Measurements from ENCODE around the gene MSI2. TPM values are rescaled to one million over a fixed set of nuclear protein-coding genes. Genes with fewer than 3 reads are reported as not detected.
"Not testable (repeated sequence)": the region's sequence is repeated elsewhere in the genome, so short reads cannot be mapped to it uniquely, and the experiment has no call there.

Gene MSI2
- total RNA-seq, 2 donors from 2014 or later: 112 to 119 TPM

DNA sequence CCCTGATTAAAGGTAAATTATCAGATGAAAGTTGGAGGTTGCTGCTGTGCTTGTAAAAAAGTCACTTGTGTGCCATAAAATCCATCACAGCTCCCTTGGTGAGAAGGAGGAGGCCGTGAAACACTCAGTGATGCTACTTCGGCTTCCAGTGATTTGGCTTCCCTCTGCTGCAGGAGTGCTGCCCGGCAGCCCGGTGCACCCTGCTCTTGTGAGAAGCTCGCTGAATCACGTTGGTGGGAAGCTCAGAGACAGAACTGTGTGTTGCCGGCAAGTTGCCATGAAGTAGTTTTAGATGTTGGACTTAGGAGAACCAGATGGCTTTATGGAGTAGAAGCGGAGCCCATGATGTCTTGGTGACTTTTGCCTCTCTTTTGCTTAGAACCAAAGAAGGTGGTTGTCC is 33.3 kb downstream of the MSI2 start:
- Mint-ChIP-seq H3K4me3 (no peak overlapping the region), H3K36me3 (ENCODE audit: insufficient read depth in 2 of 2) (peaks cover 0 to 1% of the 10 kb centered on the region in 2 donors), H3K4me1 (ENCODE audit: low read depth) (peaks cover 42% of the 10 kb centered on the region), H3K27ac (no peak overlapping the region), H3K9me3 (no peaks in the 10 kb centered on the region), H3K27me3 (ENCODE audit: low read depth) (no peaks in the 10 kb centered on the region)
- DNase-seq: no peak
- no peak for ATAC-seq (replicated peaks in 1 of 2)

DNA sequence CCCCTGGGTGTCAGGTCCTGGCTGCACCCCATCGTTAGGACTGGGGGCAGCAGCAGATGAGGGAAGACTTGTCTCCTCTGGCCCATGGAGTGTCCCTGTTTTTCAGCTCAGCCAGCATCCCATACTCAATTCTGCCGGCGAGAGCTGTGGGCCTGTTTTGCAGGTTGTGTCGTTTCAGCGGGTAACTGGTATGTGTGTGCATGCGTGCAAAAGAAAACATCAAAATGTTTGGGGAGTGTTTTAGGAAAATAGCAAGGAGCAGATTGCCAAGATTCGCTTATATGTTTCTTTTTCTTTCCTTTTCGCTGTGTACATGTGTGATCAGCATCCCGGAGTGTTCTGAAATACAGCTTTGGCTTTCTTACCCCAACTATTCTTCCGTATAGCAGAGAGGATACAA is 34.7 kb downstream of the MSI2 start:
- no peaks in the 10 kb centered on the region for H3K9me3 Mint-ChIP-seq
- H3K4me3 Mint-ChIP-seq: no peak overlapping the region
- H3K27me3 Mint-ChIP-seq (ENCODE audit: low read depth): no peaks in the 10 kb centered on the region
- H3K36me3 Mint-ChIP-seq (ENCODE audit: insufficient read depth in 2 of 2): peaks cover 0 to 1% of the 10 kb centered on the region in 2 donors
- H3K27ac Mint-ChIP-seq: no peak overlapping the region
- no peak for DNase-seq
- ATAC-seq (replicated peaks in 1 of 2): no peak
- H3K4me1 Mint-ChIP-seq (ENCODE audit: low read depth): peaks cover 42% of the 10 kb centered on the region

DNA sequence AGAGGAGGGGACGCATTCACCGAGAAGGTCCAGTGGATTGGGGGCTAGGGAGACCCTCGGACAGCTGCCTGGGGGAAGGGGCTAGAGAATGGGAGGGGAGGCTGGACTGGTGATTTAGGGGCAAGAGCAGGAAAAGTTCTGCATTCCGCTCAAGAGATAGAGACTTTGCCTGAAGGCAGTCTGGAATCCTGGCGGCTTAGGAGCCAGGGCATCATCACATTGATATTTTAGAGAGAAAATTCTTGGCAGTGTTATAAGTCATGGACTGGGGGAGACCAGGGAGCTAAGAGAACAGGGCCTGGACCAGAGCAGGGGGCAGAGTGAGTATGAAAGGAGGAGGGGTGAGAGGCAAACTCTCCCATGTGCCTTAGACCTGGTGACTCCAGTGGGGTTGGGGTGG is 35.8 kb downstream of the MSI2 start:
- H3K27ac Mint-ChIP-seq: no peak overlapping the region

GRCh38 chr17:57293077-57293476 is 36.8 kb downstream of the MSI2 start:
- Mint-ChIP-seq H3K4me3 (no peak overlapping the region), H3K36me3 (ENCODE audit: insufficient read depth in 2 of 2) (peaks cover 5 to 14% of the 10 kb centered on the region in 2 donors), H3K27ac (no peak overlapping the region), H3K4me1 (ENCODE audit: low read depth) (peaks cover 32% of the 10 kb centered on the region), H3K27me3 (ENCODE audit: low read depth) (no peaks in the 10 kb centered on the region), H3K9me3 (peaks cover 0 to 4% of the 10 kb centered on the region in 2 donors)
- DNase-seq (no peak), ATAC-seq (replicated peaks in 1 of 2) (no peak)

More for the DNA sequence above, 35.8 kb downstream of the MSI2 start:
- Mint-ChIP-seq H3K4me3 (no peak overlapping the region), H3K4me1 (ENCODE audit: low read depth) (peaks cover 40% of the 10 kb centered on the region), H3K9me3 (no peaks in the 10 kb centered on the region), H3K36me3 (ENCODE audit: insufficient read depth in 2 of 2) (peaks cover 0 to 5% of the 10 kb centered on the region in 2 donors), H3K27me3 (ENCODE audit: low read depth) (no peaks in the 10 kb centered on the region)
- DNase-seq (no peak), ATAC-seq (replicated peaks in 1 of 2) (no peak)

DNA sequence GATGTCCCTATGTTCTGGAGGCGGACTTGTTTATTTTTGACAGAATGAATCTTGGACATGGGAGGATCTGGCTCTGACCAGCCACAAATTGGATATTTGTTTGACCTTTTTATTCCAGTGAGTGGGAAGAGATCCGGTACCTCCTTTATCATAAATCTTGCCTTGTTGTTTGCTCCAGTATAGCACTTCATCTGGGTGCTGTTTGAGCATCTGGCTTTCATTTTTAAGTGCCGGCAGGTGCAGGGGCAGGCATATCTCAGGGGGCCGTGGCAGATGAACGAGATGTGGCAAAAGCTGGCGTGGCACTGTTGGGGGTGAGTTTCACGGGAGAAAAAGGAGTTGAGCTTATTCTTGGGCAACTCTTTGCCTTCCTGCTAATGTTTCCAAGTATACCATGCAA is 37.8 kb downstream of the MSI2 start:
- H3K9me3 Mint-ChIP-seq: peaks cover 0 to 7% of the 10 kb centered on the region in 2 donors
- H3K27ac Mint-ChIP-seq: peak overlapping the region; percentile 69
- H3K36me3 Mint-ChIP-seq (ENCODE audit: insufficient read depth in 2 of 2): peaks cover 5 to 20% of the 10 kb centered on the region in 2 donors
- H3K27me3 Mint-ChIP-seq (ENCODE audit: low read depth): no peaks in the 10 kb centered on the region
- DNase-seq (no peak), ATAC-seq (replicated peaks in 1 of 2) (no peak)
- peaks cover 26% of the 10 kb centered on the region for H3K4me1 Mint-ChIP-seq (ENCODE audit: low read depth)
- no peak overlapping the region for H3K4me3 Mint-ChIP-seq

DNA sequence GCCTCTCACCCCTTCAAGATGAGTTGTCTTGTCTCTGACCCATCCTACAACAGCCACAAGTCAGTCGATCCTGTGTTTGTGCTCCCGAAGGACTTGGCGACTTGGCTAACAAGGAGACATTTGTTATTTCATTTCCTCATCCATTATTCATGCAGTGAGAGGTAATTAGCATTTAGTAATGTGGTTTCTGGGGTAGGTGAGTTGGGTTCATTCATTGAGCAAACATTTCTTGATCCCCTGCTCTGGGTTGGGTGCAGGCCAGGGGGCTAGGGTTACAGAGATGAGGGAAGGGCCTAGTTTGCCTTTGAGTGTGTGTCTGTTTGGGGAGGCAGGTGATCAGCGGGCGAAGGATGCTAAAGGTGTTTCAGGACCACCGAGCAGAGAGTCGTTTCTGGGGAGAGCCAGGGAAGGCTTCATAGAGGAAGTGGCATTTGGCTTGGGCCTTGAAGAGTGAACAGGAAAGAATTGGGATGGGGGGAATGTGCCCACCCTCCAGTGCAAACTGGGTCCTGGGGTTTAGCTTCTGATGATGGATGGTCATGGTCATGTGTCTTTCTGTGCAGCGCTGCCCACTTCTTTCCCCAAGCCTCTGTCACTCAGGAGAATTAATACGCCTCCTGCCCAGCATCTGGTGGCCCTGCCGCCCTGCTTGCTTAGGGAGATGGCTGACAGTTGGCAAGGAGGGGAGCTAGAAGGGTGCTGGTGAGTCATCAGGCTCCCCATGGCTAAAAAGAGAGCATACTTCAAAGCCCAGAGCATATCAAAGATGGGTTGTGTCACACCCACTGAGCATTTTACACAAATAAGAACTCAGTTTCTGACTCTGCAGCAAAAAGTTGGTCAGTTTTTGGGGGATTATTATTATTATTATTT is 38.5 kb downstream of the MSI2 start:
- ATAC-seq (replicated peaks in 1 of 2) (peak; percentile 85 to 97), DNase-seq (peak in 1 of 2 donors; percentile 51)
- Mint-ChIP-seq H3K27me3 (ENCODE audit: low read depth) (no peaks in the 10 kb centered on the region), H3K27ac (no peak overlapping the region), H3K4me1 (ENCODE audit: low read depth) (peaks cover 26% of the 10 kb centered on the region), H3K4me3 (peak overlapping the region; percentile 16 to 30), H3K36me3 (ENCODE audit: insufficient read depth in 2 of 2) (peaks cover 7 to 23% of the 10 kb centered on the region in 2 donors), H3K9me3 (peaks cover 1 to 10% of the 10 kb centered on the region in 2 donors)

DNA sequence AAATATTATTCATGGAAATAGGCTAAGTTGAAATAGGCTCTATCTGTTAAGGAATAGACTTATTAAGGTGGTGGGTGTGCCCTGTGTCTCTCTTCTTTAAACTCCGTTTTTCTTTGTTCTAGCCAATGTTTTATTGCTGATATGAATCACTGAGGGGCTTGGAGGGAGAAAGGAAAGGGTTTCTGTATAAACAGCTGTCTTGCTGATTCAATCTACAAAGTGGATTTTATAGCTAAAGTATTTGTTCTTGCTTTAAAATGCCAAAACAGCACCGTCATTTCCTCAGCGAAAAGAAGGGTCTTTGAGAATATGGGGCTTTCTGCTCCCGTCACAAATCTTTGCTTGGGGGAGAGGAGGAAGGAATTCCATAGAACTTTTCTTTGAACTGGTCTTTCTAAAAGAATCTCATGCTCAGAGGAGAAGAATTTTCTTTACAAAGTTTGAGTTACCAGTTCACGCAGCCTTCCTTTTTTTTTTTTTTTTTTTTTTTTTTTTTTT is 39.3 kb downstream of the MSI2 start:
- Mint-ChIP-seq H3K36me3 (ENCODE audit: insufficient read depth in 2 of 2) (peaks cover 12 to 30% of the 10 kb centered on the region in 2 donors), H3K4me1 (ENCODE audit: low read depth) (peaks cover 26% of the 10 kb centered on the region)
- no peak for DNase-seq

GRCh38 chr17:57296231-57296630 is 39.9 kb downstream of the MSI2 start:
- ATAC-seq (replicated peaks in 1 of 2): no peak
- Mint-ChIP-seq H3K36me3 (ENCODE audit: insufficient read depth in 2 of 2) (peaks cover 14 to 36% of the 10 kb centered on the region in 2 donors), H3K4me3 (peak overlapping the region in 1 of 2 donors; percentile 18), H3K27ac (peak overlapping the region; percentile 15), H3K9me3 (peaks cover 7 to 15% of the 10 kb centered on the region in 2 donors), H3K27me3 (ENCODE audit: low read depth) (no peaks in the 10 kb centered on the region), H3K4me1 (ENCODE audit: low read depth) (peaks cover 26% of the 10 kb centered on the region)
- DNase-seq: no peak

More for the DNA sequence above, 39.3 kb downstream of the MSI2 start:
- peak overlapping the region; percentile 29 to 30 for H3K4me3 Mint-ChIP-seq
- peak overlapping the region; percentile 18 for H3K27ac Mint-ChIP-seq
- H3K27me3 Mint-ChIP-seq (ENCODE audit: low read depth): no peaks in the 10 kb centered on the region
- H3K9me3 Mint-ChIP-seq: peaks cover 5 to 15% of the 10 kb centered on the region in 2 donors
- ATAC-seq (replicated peaks in 1 of 2): peak; percentile 23 to 66

DNA sequence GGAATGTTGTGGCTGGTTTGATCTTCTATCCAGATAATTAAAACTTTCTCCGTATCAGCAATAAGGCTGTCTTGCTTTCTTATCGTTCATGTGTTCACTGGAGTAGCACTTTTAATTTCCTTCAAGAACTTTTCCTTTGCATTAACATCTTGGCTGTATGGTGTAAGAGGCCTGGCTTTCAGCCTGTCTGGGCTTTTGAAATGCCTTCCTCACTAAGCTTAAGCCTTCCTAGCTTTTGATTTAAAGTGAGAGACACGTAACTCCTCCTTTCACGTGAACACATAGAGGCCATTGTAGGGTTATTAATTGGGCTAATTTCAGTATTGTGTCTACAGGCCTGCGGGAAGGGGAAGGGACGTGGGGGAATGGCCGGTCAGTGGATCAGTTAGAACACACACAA is 42.9 kb downstream of the MSI2 start:
- ATAC-seq (replicated peaks in 1 of 2) (no peak), DNase-seq (no peak)
- peaks cover 14 to 44% of the 10 kb centered on the region in 2 donors for H3K36me3 Mint-ChIP-seq (ENCODE audit: insufficient read depth in 2 of 2)
- H3K4me3 Mint-ChIP-seq: no peak overlapping the region
- peaks cover 7 to 15% of the 10 kb centered on the region in 2 donors for H3K9me3 Mint-ChIP-seq
- peaks cover 33% of the 10 kb centered on the region for H3K4me1 Mint-ChIP-seq (ENCODE audit: low read depth)
- no peaks in the 10 kb centered on the region for H3K27me3 Mint-ChIP-seq (ENCODE audit: low read depth)
- H3K27ac Mint-ChIP-seq: no peak overlapping the region

DNA sequence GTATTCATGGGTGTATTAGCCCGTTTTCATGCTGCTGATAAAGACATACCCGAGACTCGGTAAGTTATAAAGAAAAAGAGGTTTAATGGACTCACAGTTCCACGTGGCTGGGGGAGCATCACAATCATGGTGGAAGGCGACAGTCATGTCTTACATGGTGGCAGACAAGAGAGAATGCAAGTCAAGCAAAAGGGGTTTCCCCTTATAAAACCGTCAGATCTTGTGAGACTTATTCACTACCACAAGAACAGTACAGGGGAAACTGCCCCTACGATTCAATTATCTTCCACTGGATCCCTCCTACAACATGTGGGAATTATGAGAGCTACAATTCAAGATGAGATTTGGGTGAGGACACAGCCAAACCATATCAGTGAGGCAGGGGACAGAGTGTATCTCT is 44.3 kb downstream of the MSI2 start:
- not testable (repeated sequence) for H3K4me3 Mint-ChIP-seq; DNase-seq; H3K27ac Mint-ChIP-seq; H3K27me3 Mint-ChIP-seq (ENCODE audit: low read depth); ATAC-seq (replicated peaks in 1 of 2)
- peaks cover 14 to 44% of the 10 kb centered on the region in 2 donors for H3K36me3 Mint-ChIP-seq (ENCODE audit: insufficient read depth in 2 of 2)
- H3K4me1 Mint-ChIP-seq (ENCODE audit: low read depth): peaks cover 18% of the 10 kb centered on the region
- peaks cover 7 to 15% of the 10 kb centered on the region in 2 donors for H3K9me3 Mint-ChIP-seq

DNA sequence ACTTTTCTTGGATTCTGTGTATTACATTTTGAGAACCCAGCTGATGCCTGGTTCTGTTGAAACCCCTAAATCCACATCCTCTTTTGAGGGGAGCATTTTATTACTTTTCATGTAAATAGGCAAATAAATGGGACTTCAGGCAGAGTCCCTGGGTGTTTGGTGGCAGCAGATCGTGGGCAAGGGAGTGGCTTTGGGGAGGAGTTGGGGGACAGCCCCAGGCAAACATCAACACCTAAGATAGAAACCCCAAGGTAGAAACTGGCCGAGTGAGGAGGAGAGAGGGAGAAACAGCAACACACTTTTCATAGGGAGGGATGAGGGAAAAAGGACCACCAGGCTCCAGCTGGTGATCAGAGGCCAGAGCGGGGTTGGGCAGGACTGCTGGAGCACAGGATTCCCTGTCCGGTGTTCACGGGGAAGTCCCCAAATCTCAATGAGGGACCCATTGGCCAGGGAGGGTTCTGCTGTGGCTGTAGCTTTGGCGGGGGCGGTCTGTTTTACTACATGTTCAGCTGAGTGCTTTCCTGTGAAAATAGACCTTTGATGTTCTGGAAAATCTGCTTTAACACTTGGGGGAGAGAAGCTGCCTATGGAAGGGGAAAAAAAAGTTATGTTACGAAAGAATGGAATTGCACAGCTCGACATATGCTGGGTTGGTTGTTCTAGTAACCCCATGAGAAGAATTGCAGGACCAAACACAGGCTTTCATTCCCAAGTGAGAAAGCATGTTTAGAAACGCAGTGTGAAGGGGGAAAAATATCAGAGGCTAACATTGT is 46.6 kb downstream of the MSI2 start:
- H3K4me3 Mint-ChIP-seq: no peak overlapping the region
- no peak for DNase-seq
- H3K9me3 Mint-ChIP-seq: peaks cover 7 to 12% of the 10 kb centered on the region in 2 donors
- peaks cover 11% of the 10 kb centered on the region for H3K4me1 Mint-ChIP-seq (ENCODE audit: low read depth)
- no peak for ATAC-seq (replicated peaks in 1 of 2)
- no peak overlapping the region for H3K27ac Mint-ChIP-seq
- H3K27me3 Mint-ChIP-seq (ENCODE audit: low read depth): no peaks in the 10 kb centered on the region
- peaks cover 13 to 36% of the 10 kb centered on the region in 2 donors for H3K36me3 Mint-ChIP-seq (ENCODE audit: insufficient read depth in 2 of 2)

DNA sequence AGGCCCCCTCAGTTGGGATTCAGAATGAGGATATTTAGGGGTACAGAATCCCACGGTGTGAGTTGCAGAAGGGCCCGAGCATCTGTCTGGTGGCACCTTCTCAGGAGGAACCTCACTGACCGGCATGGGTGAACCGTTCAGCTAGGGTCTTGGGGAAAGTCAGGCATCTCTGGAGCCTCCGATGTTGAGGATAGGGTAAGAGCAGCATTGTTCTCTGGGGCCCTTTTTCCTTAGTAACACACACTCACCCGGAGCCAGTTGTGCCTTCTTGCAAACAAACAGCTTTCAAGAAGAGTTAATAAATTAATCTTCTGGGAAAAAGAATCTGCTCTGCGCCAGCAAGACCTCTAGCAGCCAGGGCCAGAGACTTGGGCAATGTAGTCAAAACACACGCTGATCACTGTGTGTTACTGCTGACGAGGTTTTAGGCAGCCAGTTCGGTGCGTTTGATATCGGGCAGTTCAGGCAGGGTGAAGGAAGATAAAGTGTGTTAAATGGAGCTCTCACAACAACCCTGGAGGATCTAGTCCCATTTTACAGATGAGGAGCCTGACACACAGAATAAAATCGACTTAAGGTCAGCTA is 48.9 kb downstream of the MSI2 start:
- DNase-seq: no peak
- Mint-ChIP-seq H3K4me1 (ENCODE audit: low read depth) (peaks cover 23% of the 10 kb centered on the region), H3K4me3 (no peak overlapping the region), H3K36me3 (ENCODE audit: insufficient read depth in 2 of 2) (peaks cover 7 to 26% of the 10 kb centered on the region in 2 donors), H3K9me3 (peaks cover 3 to 4% of the 10 kb centered on the region in 2 donors), H3K27me3 (ENCODE audit: low read depth) (no peaks in the 10 kb centered on the region), H3K27ac (no peak overlapping the region)
- no peak for ATAC-seq (replicated peaks in 1 of 2)
